HL-60 (cell line): Measurements from ENCODE around the gene TMEM72.

Source experiments
- DNase-seq, 2 experiments: peaks; one replicate each; pipeline ENCODE4 v3.0.0-alpha.2; 2010 to 2020; ENCODE audit warnings: low read depth in 1 of 2, low spot score in 1 of 2
- H3K27ac ChIP-seq: fragments of 250-450 bp; sonication (Bioruptor Pico); replicated peaks from 2 replicates; pipeline ENCODE4 v1.5.1; 2020; ENCODE audit warnings: mild to moderate bottlenecking, moderate library complexity
- H3K27me3 ChIP-seq: fragments of 250-450 bp; sonication (Bioruptor Pico); 2 replicates; pipeline ENCODE4 v1.5.1; 2021; ENCODE audit warnings: mild to moderate bottlenecking, moderate library complexity; ENCODE audit not compliant: insufficient read depth, poor library complexity, severe bottlenecking
- H3K4me3 ChIP-seq: replicated peaks from 2 replicates; pipeline ENCODE4 v1.5.1; 2011; ENCODE audit warnings: mild to moderate bottlenecking, control low read depth, low read length; ENCODE audit not compliant: insufficient read depth
- CTCF ChIP-seq: IDR thresholded peaks from one replicate; pipeline ENCODE4 v1.5.1; 2011; ENCODE audit warnings: low read length, control low read depth, inconsistent platforms; ENCODE audit not compliant: insufficient read depth
- GABPA ChIP-seq: IDR thresholded peaks from 2 replicates; pipeline ENCODE4 v1.6.1; 2012; ENCODE audit warnings: low read depth
- POLR2AphosphoS5 ChIP-seq: IDR thresholded peaks from 2 replicates; pipeline ENCODE4 v1.6.1; 2012; ENCODE audit warnings: low read depth
- REST ChIP-seq: IDR thresholded peaks from 2 replicates; pipeline ENCODE4 v1.6.1; 2012; ENCODE audit warnings: low read depth; ENCODE audit not compliant: insufficient replicate concordance
- SPI1 ChIP-seq: IDR thresholded peaks from 2 replicates; pipeline ENCODE4 v1.6.1; 2012; ENCODE audit warnings: low read depth, mild to moderate bottlenecking, borderline replicate concordance

The TMEM72 gene

GRCh38 chr10:44961230-44961571, 50.1 kb downstream of the TMEM72 start:
- Histone ChIP-seq H3K4me3 (peak overlapping the region; percentile 75), H3K27ac (peak overlapping the region; percentile 97), H3K27me3 (no peaks in the 10 kb centered on the region)
- no peak for DNase-seq
- TF ChIP-seq CTCF (no peak), REST (no peak), GABPA (no peak), SPI1 (no peak), POLR2AphosphoS5 (no peak)

- H3K4me3 ChIP-seq = peak overlapping the region; percentile 75
- TF ChIP-seq REST = no peak
- TF ChIP-seq POLR2AphosphoS5 = no peak
- TF ChIP-seq CTCF = no peak
- no peak for TF ChIP-seq SPI1
- no peak for TF ChIP-seq GABPA
These were observed 51.0 kb downstream of the TMEM72 start for GRCh38 chr10:44961931-44962750.

GRCh38 chr10:44962870-44963738, 52.0 kb downstream of the TMEM72 start:
- H3K27me3 ChIP-seq = no peaks in the 10 kb centered on the region
- peak overlapping the region; percentile 97 for H3K27ac ChIP-seq
- H3K4me3 ChIP-seq = peak overlapping the region; percentile 75
- peak in 1 of 2 experiments; percentile 69 for DNase-seq
- TF ChIP-seq CTCF (peak; percentile 5), GABPA (no peak), POLR2AphosphoS5 (peak; percentile 65)

More at GRCh38 chr10:44961931-44962750, 51.0 kb downstream of the TMEM72 start:
- no peaks in the 10 kb centered on the region for H3K27me3 ChIP-seq
- no peak for DNase-seq
- H3K27ac ChIP-seq = peak overlapping the region; percentile 97
